ENCODE results near the gene PDE6G.
"Not testable (repeated sequence)": the region's sequence is repeated elsewhere in the genome, so short reads cannot be mapped to it uniquely, and the experiment has no call there.

The PDE6G gene

DNA sequence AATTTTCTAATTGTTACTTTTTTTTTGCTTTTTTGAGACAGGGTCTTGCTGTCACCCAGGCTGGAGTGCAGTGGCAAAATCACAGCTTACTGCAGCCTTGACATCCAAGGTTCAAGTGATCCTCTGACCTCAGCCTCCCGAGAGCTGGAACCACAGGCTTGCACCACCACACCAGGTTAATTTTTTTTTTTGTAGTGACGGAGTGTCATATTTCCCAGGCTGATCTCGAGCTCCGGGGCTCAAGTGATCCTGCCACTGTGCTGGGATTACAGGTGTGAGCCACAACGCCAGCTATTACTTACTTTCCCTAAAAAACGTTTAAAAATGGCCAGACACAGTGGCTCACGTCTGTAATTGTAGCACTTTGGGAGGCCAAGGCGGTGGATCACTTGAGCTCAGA lies 26.1 kb downstream of the PDE6G start:
- no peak for DNase-seq

DNA sequence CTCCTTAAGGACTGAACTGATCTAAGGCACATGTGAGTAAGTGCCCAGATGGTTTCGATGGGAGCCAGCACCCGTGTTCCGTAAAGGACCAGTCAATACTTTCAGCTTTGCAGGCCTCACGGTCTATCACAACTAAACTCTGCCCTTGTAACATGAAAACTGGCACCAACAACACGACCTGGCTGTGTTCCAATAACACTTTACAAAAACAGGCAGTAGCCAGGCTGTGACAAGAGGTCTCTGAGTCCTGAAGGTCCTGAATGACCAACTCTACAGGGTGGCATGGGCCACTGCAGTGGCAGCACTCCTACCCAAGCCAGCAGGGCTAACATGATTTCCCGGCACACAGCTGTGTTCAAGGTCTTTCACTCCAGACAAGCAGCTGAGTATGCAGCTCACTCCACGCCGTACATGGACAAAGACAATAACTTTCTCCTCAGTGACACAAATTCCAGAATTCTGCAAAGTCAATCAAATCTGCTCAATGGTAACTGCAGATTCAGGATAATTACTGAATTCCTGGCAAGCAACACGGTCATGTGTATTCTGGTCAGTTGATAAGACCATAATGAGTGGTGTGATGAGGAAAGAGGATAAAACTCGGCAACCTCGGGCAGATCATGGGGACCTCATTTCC lies 34.7 kb downstream of the PDE6G start:
- no peak for DNase-seq

DNA sequence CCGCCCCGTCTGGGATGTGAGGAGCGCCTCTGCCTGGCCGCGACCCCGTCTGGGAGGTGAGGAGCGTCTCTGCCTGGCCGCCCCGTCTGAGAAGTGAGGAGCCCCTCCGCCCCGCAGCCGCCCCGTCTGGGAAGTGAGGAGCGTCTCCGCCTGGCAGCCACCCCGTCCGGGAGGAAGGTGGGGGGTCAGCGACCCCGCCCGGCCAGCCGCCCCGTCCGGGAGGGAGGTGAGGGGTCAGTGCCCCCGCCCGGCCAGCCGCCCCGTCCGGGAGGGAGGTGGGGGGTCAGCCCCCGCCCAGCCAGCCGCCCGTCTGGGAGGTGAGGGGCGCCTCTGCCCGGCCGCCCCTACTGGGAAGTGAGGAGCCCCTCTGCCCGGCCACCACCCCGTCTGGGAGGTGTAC lies 38.0 kb downstream of the PDE6G start:
- DNase-seq, result not testable (repeated sequence)

DNA sequence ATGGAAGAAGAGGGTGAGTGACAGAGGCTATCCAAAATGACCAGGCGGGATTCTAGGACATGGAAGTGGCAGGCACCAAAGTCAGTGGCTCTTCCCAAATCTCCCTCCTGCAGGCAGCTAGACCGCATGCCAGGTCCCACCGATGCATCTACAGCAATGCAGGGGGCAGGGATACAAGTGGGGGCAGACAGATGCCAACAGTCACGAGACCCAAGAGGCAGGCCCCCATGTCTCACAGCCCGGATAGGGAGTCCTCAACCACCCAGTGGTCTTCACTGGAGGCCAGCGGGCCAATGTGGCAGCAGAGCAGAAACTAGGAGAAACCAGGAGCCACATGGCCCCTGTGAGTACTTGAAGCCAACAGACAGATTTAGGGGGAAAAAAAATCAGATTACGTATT lies 39.5 kb downstream of the PDE6G start:
- no peak for DNase-seq

- DNase-seq, result no peak
Measured at GRCh38 chr17:81615401-81615930, 40.9 kb downstream of the PDE6G start.

DNA sequence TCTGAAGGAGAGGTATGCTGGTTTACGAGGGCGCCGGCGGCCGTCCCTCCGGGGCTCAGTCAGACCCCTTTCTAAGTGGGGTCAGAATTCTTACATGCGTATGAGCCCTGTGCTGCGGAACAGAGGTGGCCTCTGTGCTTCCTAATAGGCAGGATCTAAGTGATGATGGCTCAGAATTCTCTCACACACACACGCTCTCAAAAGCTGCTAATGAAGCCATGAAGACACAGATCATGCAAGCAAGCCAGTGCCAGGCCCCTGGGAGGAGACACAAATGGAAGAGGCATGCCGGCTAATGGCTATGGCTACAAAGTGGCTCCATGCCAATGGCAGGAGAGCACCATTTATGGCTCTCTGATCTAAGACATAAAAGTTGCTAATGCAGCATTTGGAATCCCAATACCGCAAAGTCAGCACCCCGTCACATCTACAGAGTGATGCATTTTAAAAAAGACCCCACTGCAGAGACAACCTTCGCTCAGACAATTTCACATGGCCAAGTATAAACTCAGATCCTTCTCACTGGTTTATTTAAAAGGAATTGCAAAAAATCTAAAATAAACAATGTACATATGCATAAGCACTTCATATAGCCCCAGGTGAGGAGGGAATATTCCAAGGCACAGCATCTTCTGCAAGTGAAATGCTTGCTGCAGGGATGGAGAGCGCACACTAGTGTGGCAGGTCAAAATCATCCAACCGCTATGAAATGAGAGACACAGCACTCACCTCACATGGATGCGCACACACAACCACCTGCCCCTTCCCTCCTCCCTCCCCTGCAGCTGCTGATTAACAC lies 44.0 kb downstream of the PDE6G start:
- no peak for DNase-seq

DNA sequence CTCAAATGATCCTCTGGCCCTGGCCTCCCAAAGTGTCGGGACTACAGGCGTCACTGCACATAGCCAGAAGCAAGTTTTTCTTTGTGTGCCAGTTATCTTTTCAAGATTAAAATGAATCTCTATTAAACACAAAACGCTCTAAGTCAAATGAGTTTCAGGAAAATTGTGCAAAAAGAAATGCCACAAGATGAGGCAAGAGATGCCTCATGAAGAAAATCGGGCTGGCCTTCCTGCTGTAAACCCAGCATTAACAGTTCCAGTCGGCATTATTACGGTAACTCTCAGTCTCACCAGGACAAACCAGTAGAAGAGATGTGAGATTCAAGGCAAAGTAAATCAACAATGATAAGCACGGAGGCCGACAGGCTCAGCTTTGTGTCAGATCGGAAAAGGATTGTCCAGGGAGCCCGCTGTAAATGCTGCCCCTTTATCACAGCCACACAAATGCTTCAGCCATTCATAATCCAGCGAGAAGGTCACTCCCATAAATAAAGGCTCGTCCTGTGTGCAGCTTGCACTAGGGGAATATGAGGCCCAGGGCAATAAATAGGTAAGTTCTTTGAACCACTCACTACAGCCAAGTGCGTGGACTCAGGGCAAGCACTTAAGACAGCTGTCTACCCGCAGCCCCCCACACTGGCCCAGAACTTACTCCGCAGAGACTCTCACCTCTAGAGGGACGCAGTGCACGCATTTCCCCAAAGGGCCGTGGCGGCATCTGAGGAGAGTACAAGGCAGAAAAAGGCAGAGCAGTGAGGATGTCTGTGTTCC lies 46.6 kb downstream of the PDE6G start:
- DNase-seq, result no peak

DNA sequence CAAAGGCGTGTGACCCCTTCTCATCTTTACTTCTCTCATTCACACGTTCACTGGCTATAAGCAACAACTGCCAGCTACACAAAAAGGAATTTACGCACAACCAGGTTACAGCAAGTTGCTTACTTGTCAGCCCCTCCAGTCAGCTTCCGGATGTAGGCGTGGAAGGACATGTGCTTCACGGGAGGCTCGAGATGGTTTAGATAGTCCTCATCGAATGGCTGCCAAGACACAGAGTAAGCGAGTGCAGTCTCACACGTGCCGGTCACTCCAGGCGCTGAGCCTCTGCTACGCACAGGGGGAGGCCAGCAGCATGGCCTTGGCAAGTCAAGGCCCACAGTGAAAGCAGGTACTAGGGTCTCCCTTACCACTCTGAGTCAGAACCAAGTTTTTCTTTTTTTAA lies 47.7 kb downstream of the PDE6G start:
- no peak for DNase-seq

- DNase-seq, result no peak
Measured at GRCh38 chr17:81608082-81608481, 48.3 kb downstream of the PDE6G start.

DNA sequence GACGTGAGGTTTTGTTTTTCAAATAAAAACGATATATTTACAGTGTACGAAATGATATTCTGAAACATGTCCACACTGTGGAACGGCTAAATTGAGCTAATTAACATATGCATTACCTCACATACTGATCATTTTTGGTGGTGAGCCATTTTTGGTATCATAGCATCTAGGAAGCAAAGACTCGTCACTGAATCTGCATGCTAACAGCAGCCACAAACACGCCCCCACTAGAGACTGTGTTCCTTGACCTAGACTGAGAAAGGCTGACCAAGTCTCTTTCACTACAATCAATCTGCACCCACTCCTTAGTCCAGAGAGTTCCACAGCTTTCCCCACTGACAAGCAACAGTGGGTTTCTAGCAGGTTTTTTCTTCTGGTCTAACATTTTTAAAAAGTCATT lies 48.9 kb downstream of the PDE6G start:
- DNase-seq, result no peak

GRCh38 chr17:81603846-81604610 lies 52.3 kb downstream of the PDE6G start:
- DNase-seq, result no peak

GRCh38 chr17:81601525-81602120 lies 54.7 kb downstream of the PDE6G start:
- peak; percentile 51 for DNase-seq
